HG03060 (cell line): ENCODE data around the gene ADGRV1.

Experiments
- ATAC-seq: cut with Tn5 transposase; IDR thresholded peaks from one replicate; pipeline ENCODE4 v1.9.1; 2021; ENCODE audit warnings: low read depth, moderate number of reproducible peaks; ENCODE audit not compliant: unreplicated experiment

ADGRV1 gene

GRCh38 chr5:91143840-91144239 is 585.2 kb downstream of the ADGRV1 start:
- ATAC-seq, result no peak

GRCh38 chr5:91144491-91145332 is 586.1 kb downstream of the ADGRV1 start:
- ATAC-seq, result no peak

GRCh38 chr5:91145333-91145620 is 586.7 kb downstream of the ADGRV1 start:
- ATAC-seq, result no peak

- no peak for ATAC-seq
Observed at GRCh38 chr5:91146230-91146629, 587.6 kb downstream of the ADGRV1 start.

GRCh38 chr5:91146905-91147600 is 588.5 kb downstream of the ADGRV1 start:
- ATAC-seq, result no peak

GRCh38 chr5:91150234-91150633 is 591.6 kb downstream of the ADGRV1 start:
- no peak for ATAC-seq

GRCh38 chr5:91150636-91151035 is 592.0 kb downstream of the ADGRV1 start:
- no peak for ATAC-seq

GRCh38 chr5:91151947-91152346 is 593.4 kb downstream of the ADGRV1 start:
- ATAC-seq, result no peak

- no peak for ATAC-seq
Observed at GRCh38 chr5:91154338-91154737, 595.7 kb downstream of the ADGRV1 start.

- ATAC-seq, result no peak
Observed at GRCh38 chr5:91155274-91155673, 596.7 kb downstream of the ADGRV1 start.

GRCh38 chr5:91156242-91156641 is 597.6 kb downstream of the ADGRV1 start:
- ATAC-seq, result no peak

GRCh38 chr5:91158011-91158410 is 599.4 kb downstream of the ADGRV1 start:
- no peak for ATAC-seq

- no peak for ATAC-seq
Observed at GRCh38 chr5:91159647-91160046, 601.0 kb downstream of the ADGRV1 start.

GRCh38 chr5:91160714-91161285 is 602.2 kb downstream of the ADGRV1 start:
- no peak for ATAC-seq

GRCh38 chr5:91162534-91163381 is 604.2 kb downstream of the ADGRV1 start:
- ATAC-seq, result peak; percentile 98

GRCh38 chr5:91164424-91164823 is 605.8 kb downstream of the ADGRV1 start:
- no peak for ATAC-seq

- no peak for ATAC-seq
Observed at GRCh38 chr5:91166059-91166807, 607.6 kb downstream of the ADGRV1 start.

GRCh38 chr5:91168859-91169258 is 610.3 kb downstream of the ADGRV1 start:
- no peak for ATAC-seq

GRCh38 chr5:91170266-91170665 is 611.7 kb downstream of the ADGRV1 start:
- ATAC-seq, result no peak

GRCh38 chr5:91171322-91171721 is 612.7 kb downstream of the ADGRV1 start:
- no peak for ATAC-seq
